Measurements from ENCODE around the gene PGA5. TPM values are rescaled to one million over a fixed set of nuclear protein-coding genes. Genes with fewer than 3 reads are reported as not detected.
"Not testable (repeated sequence)": the region's sequence is repeated elsewhere in the genome, so short reads cannot be mapped to it uniquely, and the experiment has no call there.

Gene PGA5
- total RNA-seq, 3 donors from 2014 or later: not detected

- not testable (repeated sequence) for H3K4me1 Mint-ChIP-seq (ENCODE audit: low read depth); H3K36me3 Mint-ChIP-seq (ENCODE audit: insufficient read depth); H3K27me3 Mint-ChIP-seq (ENCODE audit: low read depth); H3K4me3 Mint-ChIP-seq; DNase-seq; ATAC-seq; H3K9me3 Mint-ChIP-seq
Observed at GRCh38 chr11:61211327-61211952, 29.5 kb upstream of the PGA5 start.

- H3K27me3 Mint-ChIP-seq (ENCODE audit: low read depth); H3K9me3 Mint-ChIP-seq; ATAC-seq; H3K4me3 Mint-ChIP-seq; H3K36me3 Mint-ChIP-seq (ENCODE audit: insufficient read depth); H3K4me1 Mint-ChIP-seq (ENCODE audit: low read depth); DNase-seq: not testable (repeated sequence)
Observed at GRCh38 chr11:61212202-61212601, 28.8 kb upstream of the PGA5 start.

GRCh38 chr11:61213711-61214324 is 27.2 kb upstream of the PGA5 start:
- H3K27me3 Mint-ChIP-seq (ENCODE audit: low read depth); H3K36me3 Mint-ChIP-seq (ENCODE audit: insufficient read depth); H3K4me3 Mint-ChIP-seq; H3K9me3 Mint-ChIP-seq; ATAC-seq; H3K4me1 Mint-ChIP-seq (ENCODE audit: low read depth); DNase-seq: not testable (repeated sequence)

- H3K9me3 Mint-ChIP-seq; DNase-seq; H3K4me3 Mint-ChIP-seq; ATAC-seq; H3K27me3 Mint-ChIP-seq (ENCODE audit: low read depth); H3K36me3 Mint-ChIP-seq (ENCODE audit: insufficient read depth); H3K4me1 Mint-ChIP-seq (ENCODE audit: low read depth): not testable (repeated sequence)
Observed at GRCh38 chr11:61218306-61218705, 22.7 kb upstream of the PGA5 start.

GRCh38 chr11:61219016-61219415 is 22.0 kb upstream of the PGA5 start:
- H3K9me3 Mint-ChIP-seq; H3K4me3 Mint-ChIP-seq; DNase-seq; H3K4me1 Mint-ChIP-seq (ENCODE audit: low read depth); ATAC-seq; H3K36me3 Mint-ChIP-seq (ENCODE audit: insufficient read depth); H3K27me3 Mint-ChIP-seq (ENCODE audit: low read depth): not testable (repeated sequence)

- not testable (repeated sequence) for H3K36me3 Mint-ChIP-seq (ENCODE audit: insufficient read depth); DNase-seq; H3K4me1 Mint-ChIP-seq (ENCODE audit: low read depth); H3K9me3 Mint-ChIP-seq; ATAC-seq; H3K27me3 Mint-ChIP-seq (ENCODE audit: low read depth); H3K4me3 Mint-ChIP-seq
Observed at GRCh38 chr11:61222047-61222446, 18.9 kb upstream of the PGA5 start, which contains the start of gene PGA4. PGA4 (plus strand) TSS chr11:61222347; CDS start chr11:61222401, 54 bp downstream.

GRCh38 chr11:61222692-61223091 is 18.3 kb upstream of the PGA5 start:
- not testable (repeated sequence) for H3K27me3 Mint-ChIP-seq (ENCODE audit: low read depth); H3K4me3 Mint-ChIP-seq; ATAC-seq; DNase-seq; H3K4me1 Mint-ChIP-seq (ENCODE audit: low read depth); H3K36me3 Mint-ChIP-seq (ENCODE audit: insufficient read depth); H3K9me3 Mint-ChIP-seq

- not testable (repeated sequence) for ATAC-seq
Observed at GRCh38 chr11:61226457-61227137, 14.4 kb upstream of the PGA5 start.

GRCh38 chr11:61229458-61229857 is 11.5 kb upstream of the PGA5 start:
- H3K4me3 Mint-ChIP-seq; H3K4me1 Mint-ChIP-seq (ENCODE audit: low read depth); ATAC-seq; H3K36me3 Mint-ChIP-seq (ENCODE audit: insufficient read depth); H3K27me3 Mint-ChIP-seq (ENCODE audit: low read depth); DNase-seq; H3K9me3 Mint-ChIP-seq: not testable (repeated sequence)

More at GRCh38 chr11:61226457-61227137, 14.4 kb upstream of the PGA5 start:
- DNase-seq; H3K36me3 Mint-ChIP-seq (ENCODE audit: insufficient read depth); H3K9me3 Mint-ChIP-seq; H3K4me1 Mint-ChIP-seq (ENCODE audit: low read depth); H3K4me3 Mint-ChIP-seq; H3K27me3 Mint-ChIP-seq (ENCODE audit: low read depth): not testable (repeated sequence)

GRCh38 chr11:61231033-61231432 is 9.9 kb upstream of the PGA5 start:
- not testable (repeated sequence) for H3K9me3 Mint-ChIP-seq; H3K36me3 Mint-ChIP-seq (ENCODE audit: insufficient read depth); H3K4me3 Mint-ChIP-seq; ATAC-seq; DNase-seq; H3K27me3 Mint-ChIP-seq (ENCODE audit: low read depth); H3K4me1 Mint-ChIP-seq (ENCODE audit: low read depth)

- not testable (repeated sequence) for H3K9me3 Mint-ChIP-seq; H3K4me1 Mint-ChIP-seq (ENCODE audit: low read depth); H3K27me3 Mint-ChIP-seq (ENCODE audit: low read depth); H3K36me3 Mint-ChIP-seq (ENCODE audit: insufficient read depth); DNase-seq; H3K4me3 Mint-ChIP-seq; ATAC-seq
Observed at GRCh38 chr11:61231585-61231984, 9.4 kb upstream of the PGA5 start.

- H3K9me3 Mint-ChIP-seq; DNase-seq; H3K36me3 Mint-ChIP-seq (ENCODE audit: insufficient read depth); ATAC-seq; H3K4me3 Mint-ChIP-seq; H3K27me3 Mint-ChIP-seq (ENCODE audit: low read depth); H3K4me1 Mint-ChIP-seq (ENCODE audit: low read depth): not testable (repeated sequence)
Observed at GRCh38 chr11:61232548-61233145, 8.3 kb upstream of the PGA5 start.

- H3K27me3 Mint-ChIP-seq (ENCODE audit: low read depth); H3K4me3 Mint-ChIP-seq; DNase-seq; ATAC-seq; H3K9me3 Mint-ChIP-seq; H3K36me3 Mint-ChIP-seq (ENCODE audit: insufficient read depth); H3K4me1 Mint-ChIP-seq (ENCODE audit: low read depth): not testable (repeated sequence)
Observed at GRCh38 chr11:61237130-61237529, 3.8 kb upstream of the PGA5 start.

- H3K27me3 Mint-ChIP-seq (ENCODE audit: low read depth); ATAC-seq; DNase-seq; H3K4me1 Mint-ChIP-seq (ENCODE audit: low read depth); H3K4me3 Mint-ChIP-seq; H3K9me3 Mint-ChIP-seq; H3K36me3 Mint-ChIP-seq (ENCODE audit: insufficient read depth): not testable (repeated sequence)
Observed at GRCh38 chr11:61240288-61240687, 687 bp upstream of the PGA5 start.

GRCh38 chr11:61241526-61241925 is 551 bp downstream of the PGA5 start:
- H3K4me3 Mint-ChIP-seq, DNase-seq, H3K9me3 Mint-ChIP-seq: not testable (repeated sequence)

More at GRCh38 chr11:61241526-61241925, 551 bp downstream of the PGA5 start:
- not testable (repeated sequence) for H3K27me3 Mint-ChIP-seq (ENCODE audit: low read depth); H3K36me3 Mint-ChIP-seq (ENCODE audit: insufficient read depth); ATAC-seq; H3K4me1 Mint-ChIP-seq (ENCODE audit: low read depth)

Data from activated T-cell treated with anti-CD3 and anti-CD28 coated beads, Interleukin-2, amount 50 U/mL, for 4 hours (primary cell).